Activated CD8-positive, alpha-beta memory T cell treated with anti-CD3 and anti-CD28 coated beads for 24 hours (primary cell): Measurements from ENCODE around the gene MGARP.
"Not testable (repeated sequence)": the region's sequence is repeated elsewhere in the genome, so short reads cannot be mapped to it uniquely, and the experiment has no call there.

Experiments used
- DNase-seq: peaks from one replicate; pipeline ENCODE4 v3.0.0-alpha.2; 2020

MGARP gene

DNA sequence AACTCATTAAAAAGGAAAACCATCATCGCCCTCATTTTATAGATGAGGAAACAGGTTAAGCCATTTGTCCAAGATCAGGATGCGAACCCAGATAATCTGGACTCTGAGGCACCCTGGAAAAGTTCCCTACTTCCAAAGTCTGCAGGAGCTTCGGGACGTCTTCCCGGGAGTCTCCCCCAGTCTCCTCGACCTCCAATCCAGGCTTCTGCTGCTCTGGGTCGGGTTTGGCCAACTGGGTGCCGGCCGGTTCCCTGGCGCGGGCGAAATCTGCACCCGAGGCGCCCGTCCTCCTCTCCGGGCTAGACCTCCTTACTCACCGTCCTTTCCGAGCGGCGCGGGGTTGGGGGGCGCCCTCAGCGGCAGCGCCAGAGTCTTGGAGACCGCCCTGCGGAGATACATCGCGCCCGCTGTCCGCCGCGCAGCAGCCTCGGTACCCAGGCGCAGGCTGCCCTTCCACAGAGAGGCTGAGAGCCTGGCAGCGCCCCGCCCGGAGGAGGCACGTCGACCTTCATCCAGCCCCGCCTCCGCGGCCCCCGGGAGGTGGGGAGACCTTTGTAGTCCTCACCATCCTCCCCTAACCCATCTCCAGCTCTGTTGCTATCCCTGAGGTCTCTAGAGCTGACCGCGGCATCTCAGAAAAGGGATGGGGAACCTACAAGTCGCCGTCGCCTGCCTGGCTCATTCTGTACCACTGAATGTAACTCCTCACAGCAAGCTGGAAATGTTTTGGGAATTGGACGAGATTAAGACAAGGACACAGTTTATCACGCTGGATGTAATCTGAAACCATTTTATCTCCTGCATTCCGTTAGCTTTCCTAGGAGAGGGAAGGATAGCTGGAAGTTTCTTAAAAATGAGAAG lies at the start of gene MGARP:
Gene MGARP, minus strand, starts transcription at position 466 of the 861 bp plus-strand sequence. Its CDS starts 67 bp downstream, at position 399.
- peak; percentile 74 for DNase-seq

DNA sequence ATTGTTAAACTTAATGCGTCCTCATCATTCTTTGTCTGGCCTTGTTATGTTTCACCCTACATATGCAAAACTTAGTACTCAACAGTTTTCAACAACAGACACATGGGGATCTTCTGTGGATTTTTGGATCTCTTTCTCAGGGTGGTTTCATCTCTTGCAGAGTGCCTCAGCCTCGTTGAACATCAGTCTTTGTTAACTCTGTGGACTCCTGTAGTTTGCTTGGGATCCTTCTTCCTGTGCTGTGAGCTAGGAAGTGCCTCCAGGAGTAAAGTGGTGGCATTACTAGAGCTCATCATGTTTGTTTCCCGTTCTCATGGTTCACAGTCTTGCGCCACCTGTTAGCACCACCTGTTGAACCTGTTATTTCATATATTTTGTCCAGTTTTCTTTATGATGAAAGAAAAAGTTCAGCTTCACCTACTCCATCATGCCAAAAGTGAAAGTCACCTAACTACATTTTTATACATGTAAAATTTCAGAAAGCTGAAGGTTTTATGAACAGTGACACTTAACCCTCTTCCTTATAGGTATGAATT lies 49.7 kb upstream of the MGARP start:
- no peak for DNase-seq

DNA sequence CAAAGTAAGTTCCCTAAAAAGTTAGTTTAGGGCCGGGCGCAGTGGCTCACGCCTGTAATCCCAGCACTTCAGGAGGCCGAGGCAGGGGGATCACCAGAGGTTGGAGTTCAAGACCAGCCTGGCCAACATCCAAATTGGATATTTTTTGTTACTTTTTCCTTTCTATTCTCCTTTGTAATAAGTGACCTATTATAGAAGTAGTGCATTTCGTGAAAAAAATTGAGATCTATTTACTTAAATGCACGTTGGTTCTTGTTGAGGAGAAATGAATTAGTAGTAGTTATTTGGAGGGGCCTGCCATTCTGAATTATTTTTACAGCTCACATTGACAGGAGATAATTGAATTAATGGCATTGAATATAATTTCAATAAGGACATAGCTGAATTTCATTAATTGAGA lies 44.6 kb upstream of the MGARP start:
- DNase-seq = no peak

DNA sequence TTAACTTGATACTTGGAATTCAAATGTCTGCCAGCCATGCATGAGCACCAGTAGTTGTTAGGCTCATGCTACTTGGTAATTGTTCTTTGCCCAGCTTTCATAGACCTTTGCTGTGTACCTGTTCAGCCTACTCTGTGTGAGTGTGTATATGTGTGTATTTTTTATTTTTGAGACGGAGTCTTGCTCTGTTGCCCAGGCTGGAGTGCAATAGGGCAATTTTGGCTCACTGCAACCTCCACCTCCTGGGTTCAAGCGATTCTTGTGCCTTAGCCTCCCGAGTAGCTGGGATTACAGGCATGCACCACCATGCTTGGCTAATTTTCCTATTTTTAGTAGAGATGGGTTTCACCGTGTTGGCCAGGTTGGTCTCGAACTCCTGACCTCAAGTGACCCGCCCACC lies 42.5 kb upstream of the MGARP start:
- not testable (repeated sequence) for DNase-seq

DNA sequence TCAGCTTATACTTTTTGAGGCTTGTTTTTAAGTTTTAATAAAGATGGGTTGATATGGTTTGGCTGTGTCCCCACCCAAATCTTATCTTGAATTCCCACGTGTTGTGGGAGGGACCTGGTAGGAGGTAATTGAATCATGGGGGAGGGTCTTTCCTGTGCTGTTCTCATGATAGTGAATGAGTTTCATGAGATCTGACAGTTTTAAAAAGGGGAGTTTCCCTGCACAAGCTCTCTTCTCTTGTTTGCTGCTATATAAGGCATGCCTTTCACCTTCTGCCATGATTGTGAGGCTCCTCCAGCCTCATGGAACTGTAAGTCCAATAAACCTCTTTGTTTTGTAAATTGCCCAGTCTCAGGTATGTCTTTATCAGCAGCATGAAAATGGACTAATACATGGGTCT lies 42.0 kb upstream of the MGARP start:
- DNase-seq = not testable (repeated sequence)

DNA sequence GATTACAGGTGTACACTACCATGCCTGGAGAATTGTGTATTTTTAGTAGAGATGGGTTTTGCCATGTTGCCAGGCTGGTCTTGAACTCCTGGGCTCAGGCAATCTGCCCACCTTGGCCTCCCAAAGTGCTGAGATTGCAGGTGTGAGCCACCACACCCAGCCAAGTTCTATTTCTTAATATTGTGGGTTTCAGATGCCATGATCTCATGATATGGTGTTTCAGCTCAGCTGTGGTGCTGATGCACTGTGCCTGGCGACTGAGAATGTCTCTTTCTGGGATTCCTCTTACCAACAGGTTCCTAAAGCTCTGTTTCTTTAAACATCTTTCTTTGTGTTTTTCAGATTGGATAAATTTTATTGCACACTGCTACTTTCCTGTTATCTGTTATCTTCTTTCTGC lies 39.5 kb upstream of the MGARP start:
- no peak for DNase-seq

DNA sequence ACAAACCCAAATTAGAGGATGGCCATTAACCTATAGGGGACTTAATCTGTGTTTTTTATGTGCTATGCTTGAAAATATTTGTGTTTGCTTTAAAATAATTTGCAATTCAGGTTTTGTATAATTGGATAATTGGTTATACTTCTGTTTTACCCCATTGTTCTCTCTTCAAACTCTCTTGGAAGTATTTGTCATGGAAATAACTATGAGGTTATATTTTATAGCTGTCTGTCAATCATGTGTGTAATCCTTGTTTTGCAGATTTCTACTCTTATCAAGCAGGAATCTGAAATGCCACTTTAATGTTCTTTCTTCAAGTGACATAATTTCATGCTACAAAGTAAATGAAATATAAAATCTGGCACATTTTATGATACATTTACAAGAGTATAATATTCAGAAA lies 37.6 kb upstream of the MGARP start:
- no peak for DNase-seq

DNA sequence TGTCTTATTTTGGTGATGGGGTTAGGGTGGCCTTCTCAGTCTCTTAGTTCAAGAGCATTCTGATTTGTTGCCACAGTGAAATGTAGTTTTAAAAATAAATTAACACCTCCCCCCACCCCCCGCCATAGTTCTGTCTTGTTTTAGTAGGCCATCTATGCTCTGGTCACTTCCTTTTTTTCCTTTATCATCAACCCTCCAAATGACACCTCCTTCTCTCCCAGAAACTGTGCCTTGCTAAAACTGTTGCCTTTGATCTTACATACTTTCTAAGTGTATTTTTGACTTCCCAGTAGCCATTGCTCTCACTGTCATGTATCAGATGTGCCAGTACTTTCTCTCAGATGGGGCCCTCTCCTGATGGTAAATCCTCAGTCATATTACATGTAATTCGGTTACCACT lies 36.7 kb upstream of the MGARP start:
- DNase-seq = no peak

DNA sequence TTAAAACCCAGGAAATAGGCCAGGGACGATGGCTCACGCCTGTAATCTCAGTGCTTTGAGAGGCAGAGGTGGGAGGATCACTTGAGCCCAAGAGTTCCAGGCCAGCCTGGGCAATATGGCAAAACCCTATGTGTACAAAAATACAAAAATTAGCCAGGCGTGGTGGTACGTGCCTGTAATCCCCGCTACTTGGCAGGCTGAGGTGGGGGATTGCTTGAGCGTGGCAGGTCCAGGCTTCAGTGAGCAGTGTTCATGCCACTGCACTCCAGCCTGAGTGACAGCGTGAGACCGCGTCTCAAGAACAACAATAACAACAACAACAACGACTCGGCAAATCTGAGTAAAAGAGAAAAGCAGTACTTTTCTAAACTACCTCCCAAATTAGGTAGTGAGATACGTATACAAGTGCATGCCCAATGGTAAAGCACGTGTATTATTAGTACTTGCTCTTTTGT lies 35.2 kb upstream of the MGARP start:
- no peak for DNase-seq

DNA sequence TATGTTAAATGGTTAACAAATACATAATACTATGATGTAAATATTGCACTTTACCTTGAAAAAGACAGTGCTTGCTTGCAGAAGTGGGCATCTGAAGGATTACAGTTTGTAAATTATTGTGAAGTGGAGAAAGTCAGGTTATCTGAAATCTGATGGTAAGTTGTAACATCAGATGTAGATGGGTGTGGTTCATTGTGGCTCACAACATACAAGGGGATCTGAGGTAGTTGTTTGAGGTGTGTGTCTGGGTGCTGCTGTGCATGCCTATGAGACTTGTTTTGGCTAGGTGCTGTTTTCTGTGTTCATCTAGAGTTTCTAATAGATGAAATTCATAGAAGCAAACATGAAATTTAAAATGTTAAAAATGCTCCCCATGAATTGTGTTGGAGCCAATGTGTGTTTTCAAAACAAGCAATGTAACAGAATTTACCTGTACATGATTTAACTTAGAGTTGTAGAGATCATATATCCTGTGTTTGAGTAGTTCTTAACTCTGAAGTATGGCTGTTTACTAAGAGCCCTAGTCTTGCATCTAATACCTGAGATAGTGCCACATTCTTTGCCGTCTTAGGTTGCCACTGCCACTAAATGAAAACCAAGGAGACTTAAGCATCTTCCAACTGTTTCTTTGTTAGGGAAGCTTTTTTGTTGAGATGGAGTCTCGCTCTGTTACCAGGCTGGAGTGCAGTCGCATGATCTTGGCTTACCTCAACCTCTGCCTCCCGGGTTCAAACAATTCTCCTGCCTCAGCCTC lies 34.2 kb upstream of the MGARP start:
- DNase-seq = no peak

DNA sequence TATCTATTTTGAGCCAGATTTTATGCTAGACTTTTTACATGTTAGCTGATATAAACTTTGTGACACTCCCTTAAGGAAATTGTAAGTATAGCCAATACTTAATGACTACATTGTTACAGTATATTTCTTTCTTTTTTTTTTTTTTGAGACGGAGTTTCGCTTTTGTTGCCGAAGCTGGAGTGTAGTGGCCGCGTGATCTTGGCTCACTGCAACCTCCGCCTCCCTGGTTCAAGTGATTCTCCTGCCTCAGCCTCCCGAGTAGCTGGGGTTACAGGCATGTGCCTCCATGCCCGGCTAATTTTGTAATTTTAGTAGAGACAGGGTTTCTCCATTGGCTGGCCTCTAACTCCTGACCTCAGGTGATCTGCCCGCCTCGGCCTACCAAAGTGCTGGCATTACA lies 33.4 kb upstream of the MGARP start:
- not testable (repeated sequence) for DNase-seq

DNA sequence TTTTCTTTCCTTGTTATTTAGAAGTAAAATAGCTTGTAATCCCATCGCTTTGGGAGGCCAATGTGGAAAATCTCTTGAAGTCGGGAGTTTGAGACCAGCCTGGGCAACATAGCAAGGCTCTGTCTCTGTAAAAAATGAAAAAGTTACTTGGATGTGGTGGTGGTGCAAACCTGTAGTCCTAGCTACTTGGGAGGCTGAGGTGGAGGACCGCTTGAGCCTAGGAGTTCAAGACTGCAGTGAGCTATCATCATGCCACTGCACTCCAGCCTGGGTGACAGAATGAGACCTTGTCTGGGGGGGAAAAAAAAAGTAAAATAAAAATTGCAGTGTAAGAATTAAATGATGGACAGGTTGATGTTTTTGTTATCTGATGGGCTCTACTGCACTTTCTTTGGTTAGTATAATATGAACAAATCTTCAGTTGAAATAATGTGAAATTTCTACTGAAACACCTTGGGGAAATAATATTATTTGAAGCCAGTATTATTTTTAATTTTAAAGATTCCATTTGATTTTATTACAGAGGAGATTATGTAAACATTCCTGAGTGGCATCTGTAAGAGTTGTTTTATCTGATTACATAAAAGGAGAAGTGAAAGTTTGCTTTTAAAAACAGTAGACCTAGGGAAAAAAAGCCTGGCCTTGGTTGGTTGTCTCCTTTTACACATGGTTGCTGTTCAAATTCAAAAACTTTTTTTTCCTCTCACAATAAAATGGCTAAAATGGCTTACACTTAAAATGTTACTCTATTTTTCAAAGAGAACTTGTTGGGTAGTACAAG lies 32.7 kb upstream of the MGARP start:
- no peak for DNase-seq

DNA sequence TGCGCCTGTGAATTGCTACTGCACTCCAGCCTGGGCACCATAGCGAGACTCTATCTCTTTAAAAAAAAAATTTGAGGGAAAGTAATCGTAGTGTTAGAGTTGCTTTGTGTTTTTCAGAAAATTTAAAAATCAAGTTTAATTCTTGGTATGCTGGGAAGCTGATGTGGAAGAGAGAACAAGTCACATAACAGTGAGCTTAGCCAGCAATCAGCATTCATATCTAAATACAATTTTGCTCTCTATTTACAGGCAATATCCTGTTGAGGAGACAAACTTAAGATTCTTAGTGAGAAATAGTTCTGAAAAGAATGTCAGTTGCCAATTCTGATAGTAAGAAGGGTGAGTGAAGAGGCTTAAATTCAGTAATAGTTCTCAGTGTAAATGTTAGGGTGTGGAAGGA lies 31.9 kb upstream of the MGARP start:
- DNase-seq = no peak

DNA sequence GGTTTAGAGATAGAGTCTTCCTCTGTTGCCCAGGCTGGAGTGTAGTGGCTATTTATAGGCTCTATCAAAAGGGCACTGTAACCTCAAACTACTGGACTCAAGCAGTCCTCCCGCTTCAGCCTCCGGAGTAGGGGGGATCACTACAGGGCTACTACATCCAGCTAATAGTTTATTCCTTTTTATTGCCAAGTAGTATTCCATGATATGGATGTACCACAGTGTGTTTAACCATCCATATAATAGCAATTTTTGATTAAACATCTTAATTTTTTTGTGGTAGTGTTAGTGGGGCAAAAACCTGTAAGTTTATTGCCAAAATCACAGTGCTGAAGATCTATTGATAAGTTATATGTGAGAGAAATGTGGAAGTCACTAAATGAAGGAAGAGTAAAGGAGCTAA lies 24.9 kb upstream of the MGARP start:
- no peak for DNase-seq

DNA sequence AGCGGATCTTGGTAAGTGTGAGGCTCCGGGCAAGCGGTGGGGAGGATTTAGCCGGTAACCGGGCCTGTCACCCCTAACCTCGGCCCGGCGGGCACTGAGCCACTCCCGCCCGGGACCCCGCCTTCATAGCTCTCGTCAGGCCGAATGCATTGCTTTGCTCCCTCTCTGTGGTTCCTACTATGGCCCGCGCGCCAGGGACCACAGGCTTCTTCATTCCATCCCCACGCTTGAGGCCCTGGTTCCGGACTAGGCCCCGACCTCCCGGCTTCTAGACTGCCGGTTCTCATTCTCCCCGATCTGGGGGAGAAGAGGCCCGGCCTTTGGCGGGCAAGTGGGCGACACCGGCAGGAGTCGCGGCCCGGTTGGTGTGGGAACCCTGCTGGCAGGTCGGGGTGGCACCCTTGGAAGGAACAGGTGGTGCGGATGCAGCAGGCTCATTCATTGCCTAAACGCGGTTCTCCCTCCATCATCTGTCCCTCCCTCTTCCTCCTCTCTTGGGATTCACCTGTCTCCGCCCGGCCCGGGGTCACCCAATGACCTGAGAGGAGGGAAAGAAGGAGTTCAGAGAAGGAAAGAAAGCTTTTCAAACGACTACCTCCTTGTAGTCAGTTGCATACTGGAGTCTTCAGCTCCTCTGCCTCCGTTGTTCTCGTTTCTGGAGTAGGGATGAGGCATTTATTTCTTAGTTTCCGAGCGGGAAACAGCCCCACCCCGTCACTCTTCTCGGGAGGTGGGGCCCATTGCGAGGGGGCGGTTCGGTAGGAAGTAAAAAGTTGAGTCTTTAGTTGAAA lies 22.0 kb upstream of the MGARP start, which contains the start of gene NDUFC1:
Gene NDUFC1, minus strand, starts transcription at position 657 of the 791 bp plus-strand sequence. CDS start 6,679 bp downstream, outside the sequence.
- DNase-seq = peak; percentile 82

DNA sequence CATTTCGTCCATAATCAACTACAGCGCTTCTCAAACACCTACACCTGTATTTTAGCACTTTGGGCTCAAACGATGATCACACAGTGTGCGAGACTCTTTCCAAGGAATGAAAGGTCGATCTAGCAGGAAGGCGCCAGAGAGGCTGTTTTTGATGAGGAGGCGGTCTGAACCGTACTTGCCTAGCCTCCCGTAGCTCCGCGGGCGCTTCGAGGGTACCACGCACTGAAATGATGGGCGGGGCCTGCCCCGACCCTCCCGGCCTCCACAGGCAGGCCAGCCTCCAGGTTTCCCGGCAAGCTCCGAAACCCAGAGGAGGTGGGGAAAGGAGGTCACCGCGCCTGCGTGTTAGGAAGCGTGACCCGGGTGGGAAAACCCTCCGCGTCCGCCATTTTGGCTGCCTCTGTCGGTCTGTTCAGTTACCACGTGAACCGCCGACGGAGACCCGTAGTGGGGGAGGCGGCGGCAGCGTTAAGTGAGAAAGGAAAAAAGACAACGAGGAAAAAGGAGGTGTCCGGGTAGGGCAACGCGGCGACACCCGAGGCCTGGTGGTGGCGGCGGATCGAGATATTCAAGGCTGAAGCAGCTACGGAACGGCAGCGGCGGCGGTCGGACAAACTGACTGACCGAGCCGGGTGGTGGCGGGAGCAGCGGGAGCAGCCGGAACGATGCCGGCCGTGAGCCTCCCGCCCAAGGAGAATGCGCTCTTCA lies 21.2 kb upstream of the MGARP start, which contains the start of gene NAA15:
Gene NAA15, plus strand, starts transcription at position 393 of the 708 bp plus-strand sequence. Its CDS starts 273 bp downstream, at position 666.
- DNase-seq = peak; percentile 98

DNA sequence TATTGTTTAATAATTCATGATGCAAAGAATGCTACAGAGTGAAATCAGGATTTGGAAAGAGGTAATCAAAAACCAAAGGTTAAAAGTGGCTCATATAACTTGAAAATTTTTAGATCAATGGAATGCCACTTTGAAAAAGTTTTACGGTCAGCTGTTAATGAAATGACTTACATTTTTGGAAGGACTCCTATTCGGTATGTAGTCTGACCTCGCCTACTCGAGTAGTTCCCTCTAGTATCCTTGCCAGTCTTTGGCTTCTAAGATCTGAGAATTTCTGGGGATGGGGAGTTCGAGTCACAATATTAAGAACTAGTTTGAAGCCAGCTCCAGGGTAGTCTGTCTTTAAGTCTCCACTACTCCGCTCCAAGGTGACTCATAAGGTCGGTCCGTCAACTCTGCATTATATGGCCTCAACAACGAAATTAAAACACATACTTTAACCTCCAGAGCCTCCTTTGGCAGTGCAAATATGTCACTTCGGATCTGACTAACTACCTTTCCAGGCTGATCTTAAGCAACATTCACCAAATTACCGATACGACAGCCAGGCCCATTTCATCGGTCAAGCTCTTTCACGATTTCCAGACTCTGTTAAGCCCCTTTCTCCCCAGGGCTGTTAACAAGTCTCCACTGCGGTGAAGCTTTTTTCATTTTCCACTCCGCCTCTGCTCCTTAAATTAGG lies 20.5 kb upstream of the MGARP start:
- DNase-seq = no peak

DNA sequence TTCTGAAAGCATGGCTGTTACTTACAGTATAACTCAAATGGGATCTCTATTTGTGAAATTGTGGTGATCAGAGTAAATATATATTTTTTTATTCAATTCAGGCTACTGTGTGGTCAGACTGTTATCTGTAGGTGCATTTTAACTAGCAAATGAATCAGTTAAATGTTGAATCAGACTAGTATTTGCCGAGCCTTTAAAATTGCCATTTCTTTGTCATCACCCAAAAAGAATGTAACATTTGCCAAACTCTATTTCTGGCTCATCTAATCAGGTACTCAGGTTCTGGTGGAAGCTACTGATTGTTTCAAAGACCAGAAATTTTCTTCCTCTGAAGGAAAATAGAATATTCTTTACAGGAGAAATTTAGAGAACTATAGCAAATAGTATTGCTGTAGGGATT lies 19.5 kb upstream of the MGARP start:
- no peak for DNase-seq

DNA sequence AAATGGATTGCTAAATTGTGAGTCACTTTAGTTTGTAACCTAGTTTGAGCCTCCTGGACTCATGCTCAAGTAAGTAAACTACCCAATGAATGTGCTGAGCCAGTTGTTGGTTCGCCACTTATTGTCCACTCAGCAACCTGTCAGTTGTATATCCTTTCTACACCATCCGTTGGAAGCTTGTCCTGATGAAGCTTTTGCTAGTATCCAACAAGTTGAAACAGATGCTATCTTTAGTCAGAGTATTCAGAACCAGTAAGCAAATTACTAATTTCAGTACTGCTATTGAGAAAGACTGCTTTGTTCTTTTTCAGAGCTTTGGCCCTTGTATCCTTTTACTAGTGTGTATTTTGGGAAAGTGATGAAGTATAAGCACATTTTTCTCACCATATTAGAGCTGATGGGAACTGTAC lies 17.0 kb upstream of the MGARP start:
- DNase-seq = no peak

DNA sequence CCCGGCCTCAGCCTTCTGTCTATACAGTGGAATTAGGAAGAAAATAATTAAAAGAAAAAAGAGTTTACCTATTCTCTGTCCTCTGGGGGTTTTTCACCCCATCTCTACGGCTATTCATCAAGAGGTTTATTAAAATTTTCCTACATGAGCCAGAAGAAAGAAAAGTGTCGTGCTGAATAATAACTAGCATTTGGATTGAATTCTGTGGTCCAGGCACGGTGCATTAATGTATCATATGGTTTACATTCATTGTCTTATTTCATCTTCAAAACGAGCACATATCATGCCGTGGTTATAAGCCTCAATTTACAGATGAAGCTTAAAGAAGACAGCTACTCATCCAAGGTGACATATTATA lies 15.9 kb upstream of the MGARP start:
- no peak for DNase-seq
